HCT116 (cell line): ENCODE data around the gene RARS2. TPM values are rescaled to one million over a fixed set of nuclear protein-coding genes. Genes with fewer than 3 reads are reported as not detected.

Source experiments
- ATAC-seq: fragments of 200-7000 bp; cut with Tn5 transposase; 2 replicates; pipeline ENCODE4 v1.9.1; 2020; ENCODE audit warnings: mild to moderate bottlenecking, moderate library complexity
- BruUV-seq: library from RNA; stranded (reverse); fragments of 400-500 nt; replicated peaks from 2 replicates; lab custom pipeline; 2021; lab: Mats Ljungman, UMichigan
- CTCF ChIA-PET: fragments of 300-600 bp; sonication (Branson Sonifier 250); formaldehyde crosslinking; loops from one replicate; lab custom pipeline; 2021; ENCODE audit warnings: antibody characterized with exemption; lab: Charles Lee
- POLR2A ChIA-PET: fragments of 300-600, 350-600 bp; sonication (Branson Sonifier 250); formaldehyde crosslinking; loops from one replicate; lab custom pipeline; 2021; ENCODE audit warnings: antibody characterized with exemption; lab: Charles Lee
- RAD21 ChIA-PET, 2 experiments: fragments of 300-600 bp; sonication (Branson Sonifier 250); formaldehyde crosslinking; loops; one replicate each; lab custom pipeline; 2023; ENCODE audit warnings: low total read pairs in 2 of 2; ENCODE audit not compliant: uncharacterized antibody in 2 of 2, unreplicated experiment in 2 of 2, low non-redundant PET in 1 of 2; lab: Charles Lee
- DNase-seq: peaks from one replicate; pipeline ENCODE4 v3.0.0-alpha.2; 2010; ENCODE audit warnings: low read depth, low spot score
- H2AFZ ChIP-seq: fragments of 200-600 bp; shearing (Covaris generic), sonication (generic); 2 replicates; pipeline ENCODE4 v1.6.1; 2017; ENCODE audit warnings: low read depth, mixed run types, mixed read lengths, antibody characterized with exemption, low read length; ENCODE audit not compliant: poor library complexity, severe bottlenecking
- H3K27ac ChIP-seq: 2 replicates; pipeline ENCODE4 v1.5.1; 2012; ENCODE audit warnings: low read depth, low read length
- H3K27me3 ChIP-seq: fragments of 200-600 bp; sonication (generic); 2 replicates; pipeline ENCODE4 v1.6.1; 2016; ENCODE audit warnings: mixed run types, low read length, mixed read lengths; ENCODE audit not compliant: insufficient read depth
- H3K36me3 ChIP-seq, 2 experiments: fragments of 200-500 bp in 1 of 2; fragments of 200-600 bp in 1 of 2; sonication (Bioruptor generic) in 1 of 2; sonication (generic) in 1 of 2; 2 replicates each; pipeline versions ENCODE4 v1.5.1 to v1.6.1; 2014 to 2016; ENCODE audit warnings: low read length in 2 of 2, inconsistent platforms in 1 of 2, mixed read lengths in 1 of 2, mixed run types in 1 of 2; ENCODE audit not compliant: insufficient read depth in 2 of 2, control insufficient read depth in 1 of 2
- H3K4me1 ChIP-seq, 2 experiments: fragments of 200-600 bp in 1 of 2; sonication (generic) in 1 of 2; 2 replicates each; pipeline versions ENCODE4 v1.5.1 to v1.6.1; 2012 to 2017; ENCODE audit warnings: low read length in 2 of 2, inconsistent platforms in 1 of 2, mild to moderate bottlenecking in 1 of 2, mixed read lengths in 1 of 2, mixed run types in 1 of 2, moderate library complexity in 1 of 2; ENCODE audit not compliant: insufficient read depth in 2 of 2, control insufficient read depth in 1 of 2
- H3K4me2 ChIP-seq: fragments of 200-600 bp; sonication (generic); 2 replicates; pipeline ENCODE4 v1.6.1; 2017; ENCODE audit warnings: mixed run types, low read length, mixed read lengths
- H3K4me3 ChIP-seq, 2 experiments: fragments of 200-600 bp in 1 of 2; sonication (generic) in 1 of 2; replicated peaks in 1 of 2; 2 replicates each; pipeline ENCODE4 v1.5.1; 2011 to 2016; ENCODE audit warnings: low read length in 2 of 2, control low read depth in 1 of 2, low read depth in 1 of 2, mild to moderate bottlenecking in 1 of 2, mixed read lengths in 1 of 2, mixed run types in 1 of 2
- H3K79me2 ChIP-seq: fragments of 200-600 bp; sonication (generic); 2 replicates; pipeline ENCODE4 v1.6.1; 2017; ENCODE audit warnings: mild to moderate bottlenecking, mixed run types, low read length, moderate library complexity, mixed read lengths; ENCODE audit not compliant: insufficient read depth
- H3K9ac ChIP-seq: fragments of 200-600 bp; sonication (generic); 2 replicates; pipeline ENCODE4 v1.6.1; 2016; ENCODE audit warnings: low read length, mixed read lengths
- H3K9me2 ChIP-seq: fragments of 200-600 bp; sonication (generic), shearing (Covaris generic); 2 replicates; pipeline ENCODE4 v1.6.1; 2017; ENCODE audit warnings: mixed run types, mild to moderate bottlenecking, moderate library complexity; ENCODE audit not compliant: insufficient read depth
- H3K9me3 ChIP-seq, 2 experiments: fragments of 200-500 bp in 1 of 2; fragments of 200-600 bp in 1 of 2; sonication (Bioruptor generic) in 1 of 2; sonication (generic) in 1 of 2; 2 replicates each; pipeline ENCODE4 v1.6.1; 2014 to 2017; ENCODE audit warnings: low read length in 2 of 2, mixed read lengths in 2 of 2, inconsistent platforms in 1 of 2, low read depth in 1 of 2, mild to moderate bottlenecking in 1 of 2, mixed run types in 1 of 2, moderate library complexity in 1 of 2; ENCODE audit not compliant: control insufficient read depth in 1 of 2, insufficient read depth in 1 of 2
- H4K20me1 ChIP-seq: fragments of 200-600 bp; sonication (generic), shearing (Covaris generic); 2 replicates; pipeline ENCODE4 v1.6.1; 2017; ENCODE audit warnings: mixed run types, mild to moderate bottlenecking, moderate library complexity; ENCODE audit not compliant: insufficient read depth
- ATF3 ChIP-seq: IDR thresholded peaks from 2 replicates; pipeline ENCODE4 v1.6.1; 2012
- CBX3 ChIP-seq: IDR thresholded peaks from 2 replicates; pipeline ENCODE4 v1.6.1; 2012; ENCODE audit warnings: low read depth
- CEBPB ChIP-seq: IDR thresholded peaks from 2 replicates; pipeline ENCODE4 v1.6.1; 2012; ENCODE audit warnings: low read depth
- CTCF ChIP-seq, 3 experiments: fragments of 200-600 bp in 1 of 3; sonication (generic) in 1 of 3; IDR thresholded peaks in 2 of 3; conservative IDR thresholded peaks in 1 of 3; 2 replicates each; pipeline ENCODE4 v1.5.1; 2012 to 2017; ENCODE audit warnings: low read depth in 2 of 3, low read length in 2 of 3, antibody characterized with exemption in 1 of 3, borderline replicate concordance in 1 of 3, control low read depth in 1 of 3, mild to moderate bottlenecking in 1 of 3, mixed read lengths in 1 of 3, mixed run types in 1 of 3, moderate library complexity in 1 of 3; ENCODE audit not compliant: insufficient read depth in 1 of 3
- ELF1 ChIP-seq: IDR thresholded peaks from 2 replicates; pipeline ENCODE4 v1.6.1; 2012; ENCODE audit warnings: low read depth, borderline replicate concordance
- EZH2 ChIP-seq: fragments of 200-600 bp; sonication (generic); IDR thresholded peaks from 2 replicates; pipeline ENCODE4 v1.6.1; 2017; ENCODE audit warnings: antibody characterized with exemption, mixed run types
- FOSL1 ChIP-seq: IDR thresholded peaks from 2 replicates; pipeline ENCODE4 v1.6.1; 2012; ENCODE audit warnings: low read depth
- JUND ChIP-seq: IDR thresholded peaks from 2 replicates; pipeline ENCODE4 v1.6.1; 2012
- POLR2A ChIP-seq: IDR thresholded peaks from 2 replicates; pipeline ENCODE4 v1.7.0; 2011; ENCODE audit warnings: borderline replicate concordance; ENCODE audit not compliant: insufficient read depth, insufficient read length; ENCODE audit errors: extremely low read depth
- POLR2AphosphoS5 ChIP-seq: IDR thresholded peaks from 2 replicates; pipeline ENCODE4 v1.6.1; 2011; ENCODE audit warnings: mild to moderate bottlenecking, low read depth, low read length, moderate library complexity
- RAD21 ChIP-seq: IDR thresholded peaks from 2 replicates; pipeline ENCODE4 v1.6.1; 2012; ENCODE audit warnings: low read depth, mild to moderate bottlenecking
- SIN3A ChIP-seq: IDR thresholded peaks from 2 replicates; pipeline ENCODE4 v1.6.1; 2012; ENCODE audit warnings: low read depth
- SRF ChIP-seq: IDR thresholded peaks from 2 replicates; pipeline ENCODE4 v1.6.1; 2012; ENCODE audit warnings: low read depth
- TCF7L2 ChIP-seq: IDR thresholded peaks from 2 replicates; pipeline ENCODE4 v1.7.0; 2011; ENCODE audit warnings: borderline replicate concordance, inconsistent platforms; ENCODE audit not compliant: insufficient read depth, insufficient read length; ENCODE audit errors: extremely low read depth
- YY1 ChIP-seq: IDR thresholded peaks from 2 replicates; pipeline ENCODE4 v1.6.1; 2011; ENCODE audit warnings: low read length, low read depth, moderate library complexity, mild to moderate bottlenecking; ENCODE audit not compliant: insufficient replicate concordance; ENCODE audit errors: extremely low read depth
- ZNF274 ChIP-seq: fragments of 200-500 bp; sonication (Bioruptor generic); IDR thresholded peaks from 2 replicates; pipeline ENCODE4 v1.6.1; 2014; ENCODE audit warnings: mild to moderate bottlenecking, low read depth, low read length, inconsistent platforms
- intact Hi-C: fragments of 100-400 bp; cut with micrococcal nuclease; formaldehyde crosslinking; loops from 2 replicates; pipeline ENCODE4 v1.10.0; 2022
- total RNA-seq: library from RNA; stranded (reverse); gene quantifications from one replicate; pipeline ENCODE4 v1.2.1, GENCODE V29; 2021; ENCODE audit not compliant: unreplicated experiment
- TF ChIP-seq, protein P1 (sequence below): IDR thresholded peaks from 2 replicates; pipeline ENCODE4 v1.6.1; 2012; ENCODE audit warnings: low read depth
- TF ChIP-seq, protein P2 (sequence below): IDR thresholded peaks from 2 replicates; pipeline ENCODE4 v1.6.1; 2012

The RARS2 gene
- total RNA-seq, 1 experiment from 2014 or later, result 34.8 TPM

- H3K36me3 ChIP-seq, result peaks cover 0 to 5% of the 10 kb centered on the region in 2 experiments; a peak in 2 of 4 replicates
- ChIA-PET RAD21 (no interaction called here), CTCF (no interaction called here), POLR2A (no interaction called here)
- H3K4me2 ChIP-seq, result no peak overlapping the region
- ATAC-seq, result no peak
- H3K9me3 ChIP-seq, result no peaks in the 10 kb centered on the region
- H3K9ac ChIP-seq, result no peak overlapping the region
- H2AFZ ChIP-seq, result no peak overlapping the region
- TF ChIP-seq TCF7L2 (no peak), JUND (no peak), FOSL1 (no peak), YY1 (no peak), CBX3 (no peak), ELF1 (no peak), CEBPB (no peak), RAD21 (no peak), SRF (no peak), CTCF (IDR thresholded peaks at IDR 0.05 in 2 of 3, conservative IDR thresholded peaks at IDR 0.05 in 1 of 3; ENCODE audit: borderline replicate concordance in 1 of 3, insufficient read depth in 1 of 3, low read depth in 2 of 3, low read length in 2 of 3) (no peak), SIN3A (no peak), EZH2 (no peak), ZNF274 (no peak), POLR2AphosphoS5 (no peak), ATF3 (no peak), POLR2A (no peak)
- TF ChIP-seq, protein P1, sequence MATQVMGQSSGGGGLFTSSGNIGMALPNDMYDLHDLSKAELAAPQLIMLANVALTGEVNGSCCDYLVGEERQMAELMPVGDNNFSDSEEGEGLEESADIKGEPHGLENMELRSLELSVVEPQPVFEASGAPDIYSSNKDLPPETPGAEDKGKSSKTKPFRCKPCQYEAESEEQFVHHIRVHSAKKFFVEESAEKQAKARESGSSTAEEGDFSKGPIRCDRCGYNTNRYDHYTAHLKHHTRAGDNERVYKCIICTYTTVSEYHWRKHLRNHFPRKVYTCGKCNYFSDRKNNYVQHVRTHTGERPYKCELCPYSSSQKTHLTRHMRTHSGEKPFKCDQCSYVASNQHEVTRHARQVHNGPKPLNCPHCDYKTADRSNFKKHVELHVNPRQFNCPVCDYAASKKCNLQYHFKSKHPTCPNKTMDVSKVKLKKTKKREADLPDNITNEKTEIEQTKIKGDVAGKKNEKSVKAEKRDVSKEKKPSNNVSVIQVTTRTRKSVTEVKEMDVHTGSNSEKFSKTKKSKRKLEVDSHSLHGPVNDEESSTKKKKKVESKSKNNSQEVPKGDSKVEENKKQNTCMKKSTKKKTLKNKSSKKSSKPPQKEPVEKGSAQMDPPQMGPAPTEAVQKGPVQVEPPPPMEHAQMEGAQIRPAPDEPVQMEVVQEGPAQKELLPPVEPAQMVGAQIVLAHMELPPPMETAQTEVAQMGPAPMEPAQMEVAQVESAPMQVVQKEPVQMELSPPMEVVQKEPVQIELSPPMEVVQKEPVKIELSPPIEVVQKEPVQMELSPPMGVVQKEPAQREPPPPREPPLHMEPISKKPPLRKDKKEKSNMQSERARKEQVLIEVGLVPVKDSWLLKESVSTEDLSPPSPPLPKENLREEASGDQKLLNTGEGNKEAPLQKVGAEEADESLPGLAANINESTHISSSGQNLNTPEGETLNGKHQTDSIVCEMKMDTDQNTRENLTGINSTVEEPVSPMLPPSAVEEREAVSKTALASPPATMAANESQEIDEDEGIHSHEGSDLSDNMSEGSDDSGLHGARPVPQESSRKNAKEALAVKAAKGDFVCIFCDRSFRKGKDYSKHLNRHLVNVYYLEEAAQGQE, result no peak
- TF ChIP-seq, protein P2, sequence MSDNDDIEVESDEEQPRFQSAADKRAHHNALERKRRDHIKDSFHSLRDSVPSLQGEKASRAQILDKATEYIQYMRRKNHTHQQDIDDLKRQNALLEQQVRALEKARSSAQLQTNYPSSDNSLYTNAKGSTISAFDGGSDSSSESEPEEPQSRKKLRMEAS, result no peak
- no peak overlapping the region for H3K4me3 ChIP-seq
- no peaks in the 10 kb centered on the region for H3K4me1 ChIP-seq
- DNase-seq, result no peak
- no peaks in the 10 kb centered on the region for H3K79me2 ChIP-seq
- no peaks in the 10 kb centered on the region for H3K9me2 ChIP-seq
- H4K20me1 ChIP-seq, result no peaks in the 10 kb centered on the region
- BruUV-seq, result no TSS peak
- H3K27me3 ChIP-seq, result no peaks in the 10 kb centered on the region
- no peak overlapping the region for H3K27ac ChIP-seq
- intact Hi-C loops, result no loop called here
Measured at GRCh38 chr6:87637106-87637505, 47.3 kb upstream of the RARS2 start.
